Neural progenitor cell (in vitro differentiated cells): ENCODE results near the gene MYH9.

Source experiments
- CTCF ChIP-seq: fragments of 200-600 bp; sonication (generic); IDR thresholded peaks from 2 replicates; pipeline ENCODE4 v1.5.1; 2017; ENCODE audit warnings: antibody characterized with exemption, mild to moderate bottlenecking
- EZH2 ChIP-seq: fragments of 200-600 bp; sonication (generic); IDR thresholded peaks from 2 replicates; pipeline ENCODE4 v1.6.1; 2017; ENCODE audit warnings: antibody characterized with exemption, mild to moderate bottlenecking, moderate library complexity
- EZH2phosphoT487 ChIP-seq: fragments of 200-600 bp; sonication (generic); IDR thresholded peaks from 2 replicates; pipeline ENCODE4 v1.6.1; 2017; ENCODE audit warnings: antibody characterized with exemption

GRCh38 chr22:36235585-36235984, 152.2 kb downstream of the MYH9 start:
- TF ChIP-seq CTCF = no peak
- no peak for TF ChIP-seq EZH2
- TF ChIP-seq EZH2phosphoT487 = no peak
